Heart left ventricle (tissue), 13 donors: ENCODE measurements around the gene TMEM248.

Experiments used
- POLR2A ChIP-seq, 2 donors: fragments of 450-650 bp; IDR thresholded peaks; one replicate each; pipeline ENCODE4 v1.6.1; 2017; ENCODE audit warnings: antibody characterized with exemption in 2 of 2, mild to moderate bottlenecking in 2 of 2, moderate library complexity in 2 of 2
- TF ChIP-seq, protein P1 (sequence below), 12 donors: fragments of 200-600 bp; sonication (generic) in 4 of 12; IDR thresholded peaks; one replicate each; pipeline versions ENCODE4 v1.5.0 to v1.8.0; 2018 to 2022; ENCODE audit warnings: antibody characterized with exemption in 12 of 12, mild to moderate bottlenecking in 5 of 12
- donor health status: ischemic (EF 13 %, LVEDD 7.1; RV severe dilation, severe dysfunction).
- donor health status: DM: no; HTN: yes; CAD: no.
- donor health status: DM: no; HTN: no; CAD: no.
- donor health status: ischemic (EF 25% LVEDD 6.9; RV normal size, moderate dysfunction).
- donor health status: ischemic (EF 25% LVEDD 5.7; RV mildly dilated, moderate dysfunction).
- donor health status: ischemic (EF 35%, LVEDD 5.7; RV mildly dilated, moderate dysfunction).
- donor health status: nonischemic (EF 11% LVEDD 7.7; RV severe dilation, severe dysfunction).
- donor health status: DM: yes; HTN: yes; CAD: no.
- donor health status: PGD.
- donor health status: ischemic (EF 29% LVEDD 5.4; RV normal size, mild dysfunction).
- donor health status: nonischemic (EF 23%, LVEDD 6.1; RV moderate dilation, normal function).

- TF ChIP-seq, protein P1, sequence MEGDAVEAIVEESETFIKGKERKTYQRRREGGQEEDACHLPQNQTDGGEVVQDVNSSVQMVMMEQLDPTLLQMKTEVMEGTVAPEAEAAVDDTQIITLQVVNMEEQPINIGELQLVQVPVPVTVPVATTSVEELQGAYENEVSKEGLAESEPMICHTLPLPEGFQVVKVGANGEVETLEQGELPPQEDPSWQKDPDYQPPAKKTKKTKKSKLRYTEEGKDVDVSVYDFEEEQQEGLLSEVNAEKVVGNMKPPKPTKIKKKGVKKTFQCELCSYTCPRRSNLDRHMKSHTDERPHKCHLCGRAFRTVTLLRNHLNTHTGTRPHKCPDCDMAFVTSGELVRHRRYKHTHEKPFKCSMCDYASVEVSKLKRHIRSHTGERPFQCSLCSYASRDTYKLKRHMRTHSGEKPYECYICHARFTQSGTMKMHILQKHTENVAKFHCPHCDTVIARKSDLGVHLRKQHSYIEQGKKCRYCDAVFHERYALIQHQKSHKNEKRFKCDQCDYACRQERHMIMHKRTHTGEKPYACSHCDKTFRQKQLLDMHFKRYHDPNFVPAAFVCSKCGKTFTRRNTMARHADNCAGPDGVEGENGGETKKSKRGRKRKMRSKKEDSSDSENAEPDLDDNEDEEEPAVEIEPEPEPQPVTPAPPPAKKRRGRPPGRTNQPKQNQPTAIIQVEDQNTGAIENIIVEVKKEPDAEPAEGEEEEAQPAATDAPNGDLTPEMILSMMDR (IDR thresholded peaks at IDR 0.05) = no peak
- no peak for TF ChIP-seq POLR2A (IDR thresholded peaks at IDR 0.05)
Observed at GRCh38 chr7:66927348-66927948, 6.4 kb downstream of the TMEM248 start.
